Suprapubic skin (tissue), 4 donors: ENCODE data around the gene MIPEP.

Experiments
- POLR2A ChIP-seq, 2 donors: fragments of 450-650 bp; IDR thresholded peaks; one replicate each; pipeline ENCODE4 v1.6.1; 2017; ENCODE audit warnings: antibody characterized with exemption in 2 of 2, mild to moderate bottlenecking in 2 of 2, moderate library complexity in 2 of 2
- POLR2AphosphoS5 ChIP-seq, 3 donors: sonication (generic); formaldehyde crosslinking; IDR thresholded peaks; one replicate each; pipeline ENCODE4 v1.6.1; 2017; ENCODE audit warnings: antibody characterized with exemption in 3 of 3
- TF ChIP-seq, protein P1 (sequence below), 2 donors: fragments of 200-600 bp in 1 of 2; fragments of 450-650 bp in 1 of 2; sonication (generic) in 1 of 2; IDR thresholded peaks; one replicate each; pipeline ENCODE4 v1.5.1; 2016 to 2019; ENCODE audit warnings: antibody characterized with exemption in 2 of 2, mild to moderate bottlenecking in 1 of 2, moderate library complexity in 1 of 2

DNA sequence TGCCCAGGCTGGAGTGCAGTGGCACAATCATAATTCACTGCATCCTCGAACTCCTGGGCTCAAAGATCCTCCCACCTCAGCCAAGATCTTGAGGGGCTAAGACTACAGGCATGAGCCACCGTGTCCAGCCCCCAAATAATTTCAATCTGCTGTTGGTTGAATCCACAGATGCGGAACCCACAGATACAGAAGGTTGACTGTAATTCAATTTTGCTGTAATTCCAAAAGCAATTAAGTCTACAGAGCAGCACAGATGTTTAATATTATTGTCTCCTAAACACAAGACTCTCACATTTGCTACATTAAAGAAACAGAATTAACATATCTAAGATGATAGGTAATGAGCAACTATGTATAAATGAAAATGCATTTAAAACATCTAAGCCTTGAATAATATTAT is 75.6 kb downstream of the MIPEP start:
- TF ChIP-seq POLR2A (IDR thresholded peaks at IDR 0.05) (no peak), POLR2AphosphoS5 (IDR thresholded peaks at IDR 0.05) (no peak)
- TF ChIP-seq, protein P1, sequence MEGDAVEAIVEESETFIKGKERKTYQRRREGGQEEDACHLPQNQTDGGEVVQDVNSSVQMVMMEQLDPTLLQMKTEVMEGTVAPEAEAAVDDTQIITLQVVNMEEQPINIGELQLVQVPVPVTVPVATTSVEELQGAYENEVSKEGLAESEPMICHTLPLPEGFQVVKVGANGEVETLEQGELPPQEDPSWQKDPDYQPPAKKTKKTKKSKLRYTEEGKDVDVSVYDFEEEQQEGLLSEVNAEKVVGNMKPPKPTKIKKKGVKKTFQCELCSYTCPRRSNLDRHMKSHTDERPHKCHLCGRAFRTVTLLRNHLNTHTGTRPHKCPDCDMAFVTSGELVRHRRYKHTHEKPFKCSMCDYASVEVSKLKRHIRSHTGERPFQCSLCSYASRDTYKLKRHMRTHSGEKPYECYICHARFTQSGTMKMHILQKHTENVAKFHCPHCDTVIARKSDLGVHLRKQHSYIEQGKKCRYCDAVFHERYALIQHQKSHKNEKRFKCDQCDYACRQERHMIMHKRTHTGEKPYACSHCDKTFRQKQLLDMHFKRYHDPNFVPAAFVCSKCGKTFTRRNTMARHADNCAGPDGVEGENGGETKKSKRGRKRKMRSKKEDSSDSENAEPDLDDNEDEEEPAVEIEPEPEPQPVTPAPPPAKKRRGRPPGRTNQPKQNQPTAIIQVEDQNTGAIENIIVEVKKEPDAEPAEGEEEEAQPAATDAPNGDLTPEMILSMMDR (IDR thresholded peaks at IDR 0.05): no peak
